ENCODE measurements around the gene ISCU.
A peak's percentile ranks its signal among the peaks of the same experiment; 100 is the strongest.

Gene ISCU

GRCh38 chr12:108562348-108563135, at the start of gene ISCU:
Gene ISCU (plus strand): TSS chr12:108562596. CDS start chr12:108562623, 27 bp downstream.
- DNase-seq, result peak; percentile 94

GRCh38 chr12:108514468-108514972, 47.9 kb upstream of the ISCU start:
- no peak for DNase-seq

GRCh38 chr12:108514973-108515814, 47.2 kb upstream of the ISCU start, which contains the start of gene FICD:
Gene FICD (plus strand): TSS chr12:108515277. CDS start chr12:108516973, 1,696 bp downstream.
- DNase-seq, result peak; percentile 97

GRCh38 chr12:108515916-108516315, 46.5 kb upstream of the ISCU start:
- no peak for DNase-seq

GRCh38 chr12:108516511-108517275, 45.7 kb upstream of the ISCU start:
- DNase-seq, result no peak

GRCh38 chr12:108517288-108518100, 44.9 kb upstream of the ISCU start:
- DNase-seq, result no peak

GRCh38 chr12:108518101-108518715, 44.2 kb upstream of the ISCU start:
- DNase-seq, result no peak

- DNase-seq, result no peak
Observed at GRCh38 chr12:108518716-108519496, 43.5 kb upstream of the ISCU start.

GRCh38 chr12:108519558-108519957, 42.8 kb upstream of the ISCU start:
- DNase-seq, result no peak

- no peak for DNase-seq
Observed at GRCh38 chr12:108523365-108523764, 39.0 kb upstream of the ISCU start.

GRCh38 chr12:108525681-108526080, 36.7 kb upstream of the ISCU start:
- no peak for DNase-seq

GRCh38 chr12:108526482-108527165, 35.8 kb upstream of the ISCU start:
- no peak for DNase-seq

GRCh38 chr12:108527166-108527496, 35.3 kb upstream of the ISCU start:
- no peak for DNase-seq

- DNase-seq, result no peak
Observed at GRCh38 chr12:108530161-108530560, 32.2 kb upstream of the ISCU start.

GRCh38 chr12:108531929-108532848, 30.2 kb upstream of the ISCU start:
- peak; percentile 46 for DNase-seq

GRCh38 chr12:108538146-108538545, 24.2 kb upstream of the ISCU start:
- DNase-seq, result no peak

- no peak for DNase-seq
Observed at GRCh38 chr12:108538616-108539195, 23.7 kb upstream of the ISCU start.

- DNase-seq, result no peak
Observed at GRCh38 chr12:108542320-108542719, 20.1 kb upstream of the ISCU start.

GRCh38 chr12:108543652-108544051, 18.7 kb upstream of the ISCU start:
- no peak for DNase-seq
